Endometrium (tissue), 2 donors: ENCODE results near the gene MVB12A.

Experiments used
- FAIRE-seq: peaks from 2 replicates; lab custom pipeline; 2012; peaks lifted over from hg19 to GRCh38; lab: Jason Lieb, UNC
- donor health status: control.
- donor health status: control.

The MVB12A gene

DNA sequence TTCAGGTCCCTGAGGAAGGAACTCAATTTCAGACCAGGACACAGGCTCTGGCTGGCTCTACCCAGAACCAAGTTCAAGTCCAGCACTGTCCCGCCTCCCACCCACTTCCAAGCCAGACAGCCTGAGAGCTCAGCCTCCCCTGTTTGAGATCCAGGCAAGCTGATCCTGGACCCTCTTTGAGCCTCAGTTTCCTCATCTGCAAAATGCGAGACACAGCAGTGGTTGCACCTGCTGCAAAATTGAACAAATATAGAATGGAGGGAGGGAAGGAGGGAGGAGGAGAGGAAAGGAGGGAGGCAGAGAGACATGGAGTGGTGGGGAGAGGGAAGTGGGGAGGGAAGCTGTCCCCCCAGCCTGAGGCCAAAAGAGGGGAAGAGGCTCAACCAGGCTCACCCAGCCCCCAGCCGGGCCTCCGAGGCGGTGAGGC lies 27.9 kb downstream of the MVB12A start:
- no peak for FAIRE-seq

DNA sequence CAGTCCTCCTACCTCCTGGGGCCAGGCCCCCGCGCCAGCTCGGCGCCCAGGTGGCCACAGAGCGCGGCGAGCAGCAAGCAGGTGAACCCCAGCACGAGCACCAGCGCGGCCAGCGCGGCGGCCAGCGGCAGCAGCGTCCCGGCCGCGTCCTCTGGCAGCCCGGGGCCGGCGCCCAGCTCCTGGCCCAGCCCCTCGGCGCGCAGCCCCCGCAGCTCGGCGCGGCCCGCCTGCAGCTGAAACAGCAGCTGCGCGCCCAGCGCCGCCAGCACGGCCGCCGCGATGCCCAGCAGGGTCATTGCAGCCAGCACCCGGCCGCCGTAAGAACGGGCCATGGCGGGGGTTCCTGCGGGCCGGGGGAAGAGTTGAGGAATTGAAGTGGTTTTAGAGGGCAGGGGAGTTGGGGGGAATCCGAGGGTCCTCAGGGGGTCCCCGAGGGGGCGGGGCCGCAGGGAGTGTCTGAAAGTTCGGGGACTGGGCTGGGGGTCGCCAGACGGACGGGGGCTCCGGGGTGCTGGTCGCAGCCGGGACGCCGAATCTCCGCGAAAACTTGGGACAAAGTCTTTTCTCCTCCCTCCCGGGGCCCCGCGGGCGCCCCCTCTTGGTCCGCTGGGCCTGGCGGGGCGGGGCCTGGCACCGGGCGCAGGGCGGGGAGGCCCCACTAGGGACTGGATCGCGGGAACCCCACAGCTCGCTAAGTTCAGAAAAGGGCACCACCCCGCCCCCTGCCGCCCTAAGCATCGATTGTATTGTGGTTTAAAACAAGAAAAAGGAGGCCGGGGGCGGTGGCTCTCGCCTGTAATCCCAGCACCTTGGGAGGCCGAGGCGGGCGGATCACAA lies 28.5 kb downstream of the MVB12A start, which contains the start of gene TMEM221:
TSS of gene TMEM221 (minus strand) at position 538 of the 837 bp plus-strand sequence. CDS start at position 332, 206 bp downstream.
- FAIRE-seq, result no peak

DNA sequence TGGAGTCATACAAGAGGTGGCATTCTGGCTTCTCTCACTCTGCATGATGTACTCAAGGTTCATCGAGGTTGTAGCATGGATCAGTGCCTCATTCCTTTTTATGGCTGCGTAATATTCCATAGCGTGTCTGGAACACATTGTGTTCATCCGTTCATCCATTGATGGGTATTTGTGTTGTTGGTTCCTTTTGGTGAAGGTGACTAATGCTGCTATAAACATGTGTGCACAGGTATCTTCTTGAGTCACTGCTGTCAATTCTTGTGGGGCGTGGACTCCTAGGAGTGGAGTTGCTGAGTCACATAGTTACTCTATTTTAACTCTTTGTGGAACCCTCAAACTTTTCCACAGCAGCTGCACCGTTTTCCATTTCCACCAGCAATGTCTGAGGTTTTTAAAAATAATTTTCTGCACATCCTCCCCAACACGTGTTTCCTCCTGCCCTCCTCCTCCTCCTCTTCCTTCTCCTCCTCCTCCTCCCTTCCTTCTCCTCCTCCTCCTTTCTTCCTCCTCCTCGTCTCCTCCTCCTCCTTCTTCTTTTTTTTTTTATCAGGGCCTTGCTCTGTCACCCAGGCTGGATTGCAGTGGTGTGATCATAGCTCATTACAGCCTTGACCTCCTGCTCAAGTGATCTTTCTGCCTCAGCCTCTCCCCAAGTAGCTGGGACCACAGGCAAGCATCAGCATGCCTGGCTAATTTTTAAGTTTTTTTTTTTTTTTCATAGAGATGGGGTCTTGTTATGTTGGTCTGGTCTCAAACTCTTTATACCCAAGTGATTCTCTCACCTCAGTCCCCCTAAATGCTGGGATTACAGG lies 30.6 kb downstream of the MVB12A start:
- no peak for FAIRE-seq

DNA sequence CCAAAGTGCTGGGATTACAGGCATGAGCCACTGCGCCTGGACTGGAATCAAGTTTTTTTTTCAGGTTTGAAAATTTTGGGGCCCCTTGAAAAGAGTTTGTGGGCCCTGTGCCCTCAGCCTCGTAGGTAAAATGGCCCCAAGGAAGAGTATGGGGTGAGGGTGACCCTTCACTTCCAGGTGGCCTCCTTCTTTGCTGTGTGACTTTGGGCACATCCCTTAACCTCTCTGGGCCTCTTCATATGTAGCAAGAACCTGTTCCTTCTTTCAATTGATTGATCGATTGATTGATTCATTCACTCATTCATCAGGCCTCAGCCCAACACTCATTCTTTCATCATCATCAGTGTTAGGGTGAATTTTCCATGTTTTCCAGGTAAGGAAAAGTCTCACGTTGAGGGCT lies 32.0 kb downstream of the MVB12A start:
- FAIRE-seq, result no peak

DNA sequence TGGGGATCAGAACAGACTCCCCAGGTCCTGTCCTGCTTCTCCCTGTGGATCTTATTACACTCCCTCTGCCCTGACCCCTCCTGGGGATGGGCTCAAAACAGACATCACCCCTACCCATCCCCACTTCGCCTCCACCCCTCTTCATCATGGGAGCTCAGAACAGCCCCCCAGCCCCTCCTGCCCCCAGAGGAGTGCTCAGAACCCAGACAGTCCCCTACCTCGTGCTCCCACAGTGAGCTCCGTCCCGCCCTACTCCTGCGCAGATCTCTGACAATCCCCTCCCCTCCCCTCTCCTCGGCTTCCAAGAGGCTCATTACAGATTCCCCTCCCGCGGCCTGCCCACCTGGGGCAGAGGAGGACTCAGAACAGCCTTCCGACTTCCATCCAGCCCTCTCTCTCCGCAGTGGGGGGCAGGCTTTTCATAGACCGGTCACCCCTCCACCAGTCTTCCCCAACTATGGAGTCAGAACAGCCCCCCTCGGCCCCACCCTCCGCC lies 34.8 kb downstream of the MVB12A start:
- no peak for FAIRE-seq

DNA sequence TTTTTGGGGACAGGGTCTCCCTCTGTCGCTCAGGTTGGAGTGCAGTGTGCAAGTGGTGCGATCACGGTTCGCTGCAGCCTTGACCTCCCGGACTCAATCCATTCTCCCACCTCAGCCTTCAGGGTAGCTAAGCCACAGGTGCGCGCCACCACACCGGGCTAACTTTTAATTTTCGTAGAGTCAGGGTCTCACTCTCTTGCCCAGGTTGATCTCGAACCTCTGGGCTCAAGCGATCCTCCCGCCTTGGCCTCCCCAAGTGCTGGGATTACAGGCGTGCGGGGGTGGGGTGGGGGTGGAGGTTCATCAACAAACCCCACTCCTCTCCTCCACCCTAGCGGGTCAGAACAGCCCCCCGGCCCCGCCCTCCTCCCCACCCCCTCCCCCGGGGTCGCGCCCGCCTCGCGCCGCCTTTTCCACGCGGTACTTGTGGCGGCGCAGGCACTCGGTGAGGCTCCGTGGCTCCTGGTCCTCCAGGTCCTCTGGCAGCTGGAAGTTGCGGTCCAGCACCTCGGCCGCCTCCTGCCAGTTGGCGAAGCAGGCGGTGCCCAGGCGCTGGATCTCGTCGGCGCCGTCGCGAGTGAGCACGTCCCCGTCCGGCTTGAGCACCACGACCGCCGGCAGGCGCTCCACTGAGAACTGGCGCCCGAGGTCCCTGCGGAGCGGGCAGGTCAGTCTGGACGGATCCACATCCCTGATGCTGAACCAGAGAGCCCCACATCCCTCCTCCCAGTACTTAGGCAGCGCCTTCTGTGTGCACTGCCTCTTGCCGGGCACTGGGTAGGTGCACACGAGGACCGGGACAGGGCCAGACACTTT lies 35.7 kb downstream of the MVB12A start:
- FAIRE-seq, result no peak

DNA sequence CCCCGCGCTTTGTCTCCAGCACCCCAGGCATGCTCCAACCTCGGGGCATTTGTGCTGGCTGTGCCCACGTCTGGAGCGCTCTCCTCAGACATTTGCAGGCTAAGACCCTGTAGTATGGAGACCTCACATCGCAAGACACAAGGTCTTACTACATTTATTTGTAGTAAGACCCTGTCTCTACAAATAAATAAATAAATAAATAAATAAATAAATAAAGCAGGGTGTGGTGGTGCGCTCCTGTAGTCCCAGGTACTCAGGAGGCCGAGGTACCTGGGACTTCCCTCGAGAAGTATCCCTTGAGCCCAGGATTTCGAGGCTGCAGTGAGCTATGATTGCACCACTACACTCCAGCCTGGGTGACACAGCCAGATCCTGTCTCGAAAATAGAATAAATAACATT lies 36.3 kb downstream of the MVB12A start:
- FAIRE-seq, result no peak

DNA sequence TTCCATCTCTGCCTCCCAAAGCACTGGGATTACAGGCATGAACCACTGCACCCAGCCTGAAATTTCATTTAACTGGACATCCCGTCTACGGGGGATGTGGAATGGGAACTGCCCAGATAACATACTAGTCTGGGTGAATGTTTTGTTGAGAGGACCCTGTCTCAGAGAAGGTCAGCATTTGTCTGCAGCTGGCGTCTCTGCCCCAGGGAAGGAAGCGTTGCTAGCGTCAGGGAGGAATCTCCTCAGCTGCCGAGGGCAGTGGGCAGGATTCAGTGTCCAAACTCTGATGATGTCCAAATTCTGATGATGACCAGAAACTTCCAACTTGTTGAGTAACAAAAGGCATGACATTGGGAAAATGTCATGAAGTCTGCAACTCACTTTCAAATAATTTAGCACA lies 37.8 kb downstream of the MVB12A start:
- no peak for FAIRE-seq

DNA sequence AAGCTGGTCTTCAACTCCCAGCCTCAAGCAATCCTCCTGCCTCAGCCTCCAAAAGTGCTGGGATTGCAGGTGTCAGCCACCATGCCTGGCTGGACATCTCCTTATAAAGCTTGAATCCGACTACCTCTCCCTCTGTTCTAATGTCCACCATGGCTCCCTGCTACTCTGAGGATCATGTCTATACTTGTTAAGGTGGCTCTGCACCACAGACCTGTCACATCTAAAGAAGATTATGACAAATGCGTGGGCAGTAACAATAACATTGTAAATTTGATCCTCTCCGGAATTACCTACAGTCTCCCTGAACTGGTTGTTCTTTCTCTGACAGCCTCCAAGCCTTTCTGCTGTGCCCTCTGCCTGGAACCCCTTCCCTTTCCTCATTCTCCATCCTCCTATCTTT lies 39.1 kb downstream of the MVB12A start:
- FAIRE-seq, result no peak

DNA sequence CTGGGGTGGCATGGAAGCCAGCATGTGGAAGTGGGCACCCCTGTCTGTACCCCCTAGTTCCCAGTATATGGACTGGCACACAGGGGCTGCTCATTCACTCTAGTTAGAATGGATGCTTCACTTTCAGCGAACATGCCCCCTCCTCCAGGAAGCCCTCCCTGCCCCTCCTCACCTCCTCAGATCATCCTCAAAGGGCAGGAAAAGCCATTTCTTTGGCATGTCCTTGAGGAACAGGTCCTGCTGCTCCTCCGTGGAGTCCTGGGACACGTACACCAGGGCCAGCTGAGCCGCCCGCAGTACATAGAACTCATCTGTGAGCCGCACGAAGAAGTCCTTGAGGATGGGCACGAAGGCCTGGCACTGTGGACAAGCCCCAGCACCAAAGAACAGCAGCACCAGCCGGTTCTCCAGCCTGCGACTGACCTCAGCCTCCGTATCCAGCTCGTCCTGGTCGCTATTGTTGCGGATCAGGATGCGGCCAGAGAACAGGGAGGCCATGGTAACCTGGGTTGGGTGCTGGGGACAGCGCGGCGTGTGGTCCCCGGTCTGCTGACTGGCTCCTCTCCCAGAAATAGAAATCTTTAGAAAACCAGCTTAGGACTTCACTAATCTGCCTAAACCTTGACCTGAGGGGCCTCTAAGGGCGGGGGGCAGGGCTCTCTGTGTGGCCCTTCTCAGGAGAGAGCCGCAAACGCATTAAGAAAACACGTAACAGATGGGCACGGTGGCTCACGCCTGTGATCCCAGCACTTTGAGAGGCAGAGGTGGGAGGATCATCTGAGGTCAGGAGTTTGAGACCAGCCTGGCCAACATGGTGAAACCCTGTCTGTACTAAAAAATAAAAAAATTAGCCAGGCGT lies 40.8 kb downstream of the MVB12A start, which contains the start of gene NXNL1:
TSS of gene NXNL1 (minus strand) at position 555 of the 859 bp plus-strand sequence. CDS start at position 498, 57 bp downstream.
- FAIRE-seq, result no peak

DNA sequence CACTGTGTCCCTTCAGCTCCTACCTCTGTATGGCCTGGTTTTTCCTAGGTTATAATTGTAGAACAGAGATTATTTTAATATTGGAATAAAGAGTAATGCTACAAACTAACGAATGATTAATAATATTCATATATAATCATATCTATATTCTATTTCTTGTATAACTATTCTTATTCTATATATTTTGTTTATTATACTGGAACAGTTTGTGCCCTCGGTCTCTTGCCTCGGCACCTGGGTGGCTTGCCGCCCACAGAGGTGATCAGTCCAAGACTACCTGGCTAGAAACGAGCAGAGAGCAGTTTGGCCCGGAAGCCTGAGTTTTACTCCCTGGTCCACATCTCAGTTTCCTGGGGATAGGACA lies 46.6 kb downstream of the MVB12A start:
- FAIRE-seq, result no peak

DNA sequence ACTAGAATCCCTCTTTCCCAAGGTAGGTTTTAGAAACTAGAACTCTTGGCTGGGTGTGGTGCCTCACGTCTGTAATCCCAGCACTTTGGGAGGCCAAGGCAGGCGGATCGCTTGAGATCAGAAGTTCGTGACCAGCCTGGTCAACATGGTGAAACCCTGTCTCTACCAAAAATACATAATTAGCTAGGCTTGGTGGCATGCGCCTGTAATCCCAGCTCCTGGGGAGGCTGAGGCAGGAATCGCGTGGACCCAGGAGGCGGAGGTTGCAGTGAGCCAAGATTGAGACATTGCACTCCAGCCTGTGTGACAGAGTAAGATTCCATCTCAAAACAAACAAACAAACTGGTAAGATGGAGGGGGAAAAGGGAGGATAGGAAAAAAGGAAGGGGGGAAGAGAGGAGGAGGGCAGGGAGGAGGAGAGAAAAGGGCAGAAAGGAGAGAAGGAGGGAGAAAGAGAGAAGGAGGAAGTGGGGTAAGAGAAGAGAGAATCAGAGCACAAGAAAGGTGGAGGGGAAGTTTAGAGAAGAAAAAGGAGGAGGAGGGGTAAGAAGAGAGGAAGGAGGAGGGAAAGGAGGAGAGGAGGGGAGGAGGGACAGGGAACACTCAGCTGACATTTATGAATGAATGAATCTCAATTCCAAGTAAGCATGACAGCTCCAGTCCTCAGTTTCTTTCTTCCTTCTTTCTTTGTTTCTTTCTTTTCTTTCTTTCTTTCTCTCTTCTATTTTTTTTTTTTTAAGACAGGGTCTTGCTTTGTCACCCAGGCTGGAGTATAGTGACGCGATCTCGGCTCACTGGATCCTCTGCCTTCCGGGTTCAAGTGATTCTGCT lies 47.8 kb downstream of the MVB12A start:
- FAIRE-seq, result no peak

DNA sequence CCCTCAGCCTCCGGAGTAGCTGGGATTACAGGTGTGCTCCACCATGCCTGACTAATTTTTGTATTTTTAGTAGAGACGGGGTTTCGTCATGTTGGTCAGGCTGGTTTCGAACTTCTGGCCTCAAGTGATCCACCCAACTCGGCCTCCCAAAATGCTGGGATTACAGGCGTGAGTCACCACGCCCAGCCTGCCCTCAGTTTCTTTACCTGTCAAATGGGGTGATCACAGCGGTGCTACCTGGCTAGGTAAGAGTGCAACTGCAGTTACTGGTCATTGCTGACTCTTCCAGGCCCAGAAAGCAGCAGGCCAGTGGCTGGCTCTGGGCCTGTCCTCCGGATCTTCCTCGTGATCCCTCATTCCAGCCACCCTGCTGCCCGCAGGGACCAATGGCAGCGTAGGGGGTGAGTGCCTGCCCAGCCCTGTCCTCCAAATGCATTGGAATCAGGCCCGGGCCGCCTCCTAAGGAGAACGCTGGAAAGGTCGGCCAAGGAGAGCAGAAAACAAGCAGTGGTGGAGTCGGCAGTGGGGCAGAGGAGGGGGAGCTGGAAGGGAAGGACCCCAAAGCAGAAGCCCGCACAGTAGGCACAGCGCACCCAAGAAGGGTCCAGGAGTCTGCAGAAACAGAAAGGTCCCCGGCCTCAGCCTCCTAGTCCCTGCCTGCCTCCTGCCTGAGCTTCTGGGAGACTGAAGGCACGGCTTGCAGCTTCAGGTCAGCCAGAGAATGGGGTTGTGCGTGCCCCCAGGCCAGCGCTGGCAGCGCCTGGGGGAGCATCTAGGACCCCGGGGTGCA lies 48.6 kb downstream of the MVB12A start:
- no peak for FAIRE-seq

DNA sequence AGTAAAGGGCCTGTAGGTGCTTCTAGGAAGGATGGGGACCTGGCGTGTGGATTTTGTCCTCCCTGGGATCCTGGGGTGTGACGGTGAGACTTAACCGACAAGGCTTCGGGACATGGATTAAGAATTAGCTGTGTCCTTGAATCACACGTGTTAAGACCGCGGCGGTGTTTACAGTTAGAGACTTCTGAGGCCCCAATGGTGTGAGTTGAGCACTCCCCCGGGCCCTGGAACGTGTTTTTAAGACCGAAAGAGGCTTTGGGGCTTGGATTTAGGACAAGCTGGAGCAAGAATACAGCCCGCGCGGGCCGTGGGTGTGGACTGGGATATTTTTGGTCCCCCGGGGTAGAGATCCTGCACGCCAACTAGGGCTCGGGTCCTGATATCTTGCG lies 49.2 kb downstream of the MVB12A start:
- no peak for FAIRE-seq

DNA sequence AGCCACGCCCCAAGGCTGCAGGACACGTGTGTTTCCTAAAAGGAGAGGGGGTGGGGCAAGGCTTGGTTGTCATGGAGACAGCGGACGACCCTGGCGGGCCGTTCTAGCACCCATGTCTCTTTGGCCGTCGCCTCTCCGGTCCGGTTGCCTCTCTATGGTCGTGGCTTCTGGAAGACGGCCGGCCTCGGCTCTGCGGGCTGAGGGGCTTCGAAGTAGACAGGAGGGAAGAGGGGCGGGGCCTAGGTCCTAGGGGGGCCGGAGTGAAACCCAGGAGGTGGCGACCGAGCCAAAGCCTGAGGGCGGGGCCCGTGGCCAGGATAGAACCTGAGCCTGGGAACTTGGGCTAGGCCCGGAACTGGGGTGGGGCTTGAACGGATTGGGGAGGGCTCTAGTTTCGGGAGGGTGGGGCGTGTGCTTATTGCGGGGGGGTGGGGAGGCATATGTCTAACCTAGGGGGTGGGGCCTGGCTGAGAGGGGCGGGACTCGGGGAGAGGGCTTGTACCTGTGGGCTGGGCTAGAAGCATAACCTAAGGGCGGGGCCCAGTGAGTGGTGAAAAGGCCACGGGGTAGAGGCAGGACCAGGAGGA lies 49.7 kb downstream of the MVB12A start:
- FAIRE-seq, result peak; percentile 45

DNA sequence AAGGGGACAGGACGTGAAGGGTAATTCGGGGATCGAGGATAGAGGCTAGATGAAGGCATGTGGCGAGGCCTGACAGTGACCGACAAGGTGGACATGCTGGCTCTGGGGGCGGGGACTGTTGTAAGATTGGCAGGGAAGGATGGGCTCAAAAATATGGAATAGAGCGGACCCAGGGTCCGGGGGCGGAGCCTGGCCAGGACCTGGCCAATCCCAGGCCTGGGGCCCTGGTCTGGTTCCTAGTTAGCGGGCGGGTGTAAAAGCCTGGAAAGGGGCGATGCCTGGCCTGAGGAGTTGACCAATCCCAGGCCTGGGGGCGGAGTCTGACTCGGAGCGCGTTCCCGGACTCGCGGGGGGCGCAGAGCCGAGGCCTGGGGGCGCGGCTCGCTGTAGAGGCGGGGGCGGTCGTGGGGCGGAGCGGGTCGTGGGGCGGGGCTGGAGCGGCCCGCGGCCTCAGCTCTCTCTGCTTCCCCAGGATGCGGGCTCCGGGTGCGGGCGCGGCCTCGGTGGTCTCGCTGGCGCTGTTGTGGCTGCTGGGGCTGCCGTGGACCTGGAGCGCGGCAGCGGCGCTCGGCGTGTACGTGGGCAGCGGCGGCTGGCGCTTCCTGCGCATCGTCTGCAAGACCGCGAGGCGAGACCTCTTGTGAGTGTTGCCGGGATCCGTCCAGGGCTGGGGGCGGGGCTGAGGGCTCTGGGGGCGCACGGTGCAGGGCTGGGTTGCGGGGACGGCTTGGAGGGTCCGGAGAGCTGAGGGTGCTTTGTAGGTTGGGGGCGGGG lies 50.4 kb downstream of the MVB12A start, which contains the start of gene SLC27A1:
TSS of gene SLC27A1 (plus strand) at position 457 of the 774 bp plus-strand sequence. CDS start at position 474, 17 bp downstream.
- peak; percentile 90 for FAIRE-seq

DNA sequence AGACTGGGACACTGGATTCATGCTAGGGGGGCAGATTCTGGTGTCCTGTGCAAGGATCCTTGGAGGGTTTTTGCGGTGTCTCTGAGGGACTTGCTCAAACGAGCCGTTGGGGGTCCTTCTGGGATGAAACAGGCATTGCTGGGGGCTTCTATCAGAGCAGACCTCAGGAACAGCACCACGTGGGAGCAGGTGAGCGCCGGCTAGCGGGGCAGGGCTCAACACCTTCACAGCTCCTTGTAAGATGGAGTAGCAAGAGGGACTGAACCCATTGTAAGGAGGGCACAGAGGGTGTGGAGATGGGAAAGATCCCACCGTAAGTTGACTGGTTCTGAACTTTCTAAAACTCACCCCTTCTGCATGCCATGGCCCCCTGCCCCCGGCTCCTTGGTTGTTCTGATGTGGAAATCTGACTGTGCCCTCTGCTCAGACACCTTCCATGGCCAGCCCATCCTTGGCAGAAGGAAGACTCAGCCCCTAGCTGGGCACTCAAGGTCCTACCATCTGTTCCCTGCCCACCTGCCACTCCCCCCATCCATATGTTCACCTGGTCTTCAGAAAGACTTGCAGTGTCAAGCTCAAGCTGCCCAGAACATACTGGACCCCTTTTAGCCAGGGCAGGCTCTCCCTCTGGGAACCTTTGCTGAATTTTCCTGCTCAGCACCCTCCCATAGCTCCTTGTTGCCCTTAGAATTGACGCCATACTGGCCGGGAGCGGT lies 51.7 kb downstream of the MVB12A start:
- no peak for FAIRE-seq
